ENCODE data around the gene RGS6. TPM values are rescaled to one million over a fixed set of nuclear protein-coding genes. Genes with fewer than 3 reads are reported as not detected.

Gene RGS6
- total and polyA plus RNA-seq, 4 donors: 0.06 to 5.3 (median 0.17) TPM; not detected in 1

DNA sequence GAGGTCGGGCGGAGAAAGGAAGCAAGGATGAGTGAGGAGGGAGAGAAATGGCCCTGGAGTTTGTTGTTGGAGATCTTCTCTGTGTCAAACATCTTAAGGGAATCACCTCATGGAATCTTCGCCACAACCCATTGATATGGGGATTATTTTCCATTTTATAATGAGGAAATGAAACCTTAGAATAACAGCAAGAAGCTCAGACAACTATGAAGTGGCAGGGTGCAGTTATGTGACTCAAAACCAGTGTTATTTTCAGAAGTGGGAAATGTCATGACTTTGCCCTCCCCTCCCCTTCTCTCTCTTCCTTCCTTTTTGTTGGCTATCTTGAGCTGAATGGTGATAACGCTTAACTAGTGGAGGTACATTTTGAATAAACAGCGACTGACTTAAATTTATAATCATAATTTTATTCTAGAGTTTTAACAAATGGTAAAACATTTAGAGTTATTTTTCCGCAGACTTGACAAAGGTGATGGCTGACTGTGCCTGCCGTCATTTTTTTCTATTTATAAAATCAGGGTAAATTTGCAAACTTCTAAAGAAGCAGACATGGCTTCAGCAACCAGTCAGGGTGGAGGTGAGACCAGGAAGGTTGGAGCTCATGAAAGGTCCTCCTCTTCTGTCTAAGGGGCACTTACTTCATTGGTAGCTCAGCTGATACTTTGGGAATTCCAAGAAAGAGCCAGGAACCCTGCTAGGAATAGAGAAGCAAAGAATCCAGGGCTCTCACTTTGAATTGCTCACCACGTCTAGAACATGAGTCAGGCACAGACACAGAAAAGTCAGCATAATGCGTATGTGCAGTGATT is 232.4 kb downstream of the RGS6 start:
- no peak for DNase-seq (ENCODE audit: low spot score)
- H3K9me3 ChIP-seq (ENCODE audit: control insufficient read depth in 4 of 4, low read length in 3 of 4): no peaks in the 10 kb centered on the region
- H3K36me3 ChIP-seq (ENCODE audit: control insufficient read depth in 4 of 4, insufficient read depth in 3 of 4, low read depth in 1 of 4, low read length in 3 of 4): no peaks in the 10 kb centered on the region
- no peak overlapping the region for H3K27ac ChIP-seq (ENCODE audit: low read depth in 1 of 2, low read length in 2 of 2)
- TF ChIP-seq, protein P1, sequence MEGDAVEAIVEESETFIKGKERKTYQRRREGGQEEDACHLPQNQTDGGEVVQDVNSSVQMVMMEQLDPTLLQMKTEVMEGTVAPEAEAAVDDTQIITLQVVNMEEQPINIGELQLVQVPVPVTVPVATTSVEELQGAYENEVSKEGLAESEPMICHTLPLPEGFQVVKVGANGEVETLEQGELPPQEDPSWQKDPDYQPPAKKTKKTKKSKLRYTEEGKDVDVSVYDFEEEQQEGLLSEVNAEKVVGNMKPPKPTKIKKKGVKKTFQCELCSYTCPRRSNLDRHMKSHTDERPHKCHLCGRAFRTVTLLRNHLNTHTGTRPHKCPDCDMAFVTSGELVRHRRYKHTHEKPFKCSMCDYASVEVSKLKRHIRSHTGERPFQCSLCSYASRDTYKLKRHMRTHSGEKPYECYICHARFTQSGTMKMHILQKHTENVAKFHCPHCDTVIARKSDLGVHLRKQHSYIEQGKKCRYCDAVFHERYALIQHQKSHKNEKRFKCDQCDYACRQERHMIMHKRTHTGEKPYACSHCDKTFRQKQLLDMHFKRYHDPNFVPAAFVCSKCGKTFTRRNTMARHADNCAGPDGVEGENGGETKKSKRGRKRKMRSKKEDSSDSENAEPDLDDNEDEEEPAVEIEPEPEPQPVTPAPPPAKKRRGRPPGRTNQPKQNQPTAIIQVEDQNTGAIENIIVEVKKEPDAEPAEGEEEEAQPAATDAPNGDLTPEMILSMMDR (IDR thresholded peaks at IDR 0.05; ENCODE audit: low read depth, low read length, missing input control): no peak
- TF ChIP-seq, protein P2, sequence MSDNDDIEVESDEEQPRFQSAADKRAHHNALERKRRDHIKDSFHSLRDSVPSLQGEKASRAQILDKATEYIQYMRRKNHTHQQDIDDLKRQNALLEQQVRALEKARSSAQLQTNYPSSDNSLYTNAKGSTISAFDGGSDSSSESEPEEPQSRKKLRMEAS (IDR thresholded peaks at IDR 0.05): no peak
- TF ChIP-seq JUND (IDR thresholded peaks at IDR 0.05): no peak
- peaks cover 0 to 4% (median 1%) of the 10 kb centered on the region in 4 donors for H3K27me3 ChIP-seq (ENCODE audit: control insufficient read depth in 4 of 4, insufficient read depth in 4 of 4, low read length in 3 of 4)
- peaks cover 0 to 1% (median 0%) of the 10 kb centered on the region in 4 donors for H3K4me1 ChIP-seq (ENCODE audit: control insufficient read depth in 4 of 4, insufficient read depth in 4 of 4, low read length in 3 of 4)
- WGBS: 66% methylated on average over 9 of the region's 9 CpGs
- no peak overlapping the region for H3K9ac ChIP-seq (ENCODE audit: low read depth in 1 of 2, low read length in 2 of 2)
- H3K4me3 ChIP-seq (ENCODE audit: low read depth in 1 of 3, low read length in 3 of 3): no peak overlapping the region

DNA sequence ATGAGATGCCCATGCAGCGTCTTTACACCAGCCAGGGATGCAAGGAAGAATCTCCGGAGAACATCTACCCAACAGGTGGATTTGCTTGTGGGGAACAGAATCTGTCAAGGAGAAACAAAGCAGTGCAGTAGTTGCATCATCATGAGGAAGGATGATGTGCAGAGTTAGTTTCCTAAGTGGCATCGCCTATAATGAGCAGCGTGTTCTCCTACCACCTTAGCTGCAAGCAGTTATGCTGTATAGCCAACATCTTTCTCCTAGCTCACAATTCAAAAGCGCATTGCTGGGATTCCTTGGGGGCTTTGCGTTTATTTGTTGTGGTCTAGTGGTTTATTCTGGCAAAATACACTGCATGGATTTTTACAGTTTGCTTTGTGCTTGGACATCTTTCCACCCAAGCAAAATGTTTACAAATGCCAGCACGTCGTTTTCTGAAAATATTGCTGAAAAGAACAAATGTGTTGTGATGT is 233.0 kb downstream of the RGS6 start:
- H3K27me3 ChIP-seq (ENCODE audit: control insufficient read depth in 4 of 4, insufficient read depth in 4 of 4, low read length in 3 of 4): peaks cover 0 to 6% (median 1%) of the 10 kb centered on the region in 4 donors
- no peak overlapping the region for H3K4me3 ChIP-seq (ENCODE audit: low read depth in 1 of 3, low read length in 3 of 3)
- TF ChIP-seq JUND (IDR thresholded peaks at IDR 0.05) (no peak), FOXA1 (IDR thresholded peaks at IDR 0.05) (no peak), RXRA (IDR thresholded peaks at IDR 0.05) (no peak), SP1 (IDR thresholded peaks at IDR 0.05) (no peak), TAF1 (conservative IDR thresholded peaks at IDR 0.05) (no peak), GABPA (IDR thresholded peaks at IDR 0.05 in 1 of 2, conservative IDR thresholded peaks at IDR 0.05 in 1 of 2) (no peak), HNF4G (IDR thresholded peaks at IDR 0.05) (no peak), YY1 (IDR thresholded peaks at IDR 0.05) (no peak), EGR1 (IDR thresholded peaks at IDR 0.05; ENCODE audit: low read depth in 2 of 2) (no peak), FOXA2 (IDR thresholded peaks at IDR 0.05) (no peak)
- TF ChIP-seq, protein P3, sequence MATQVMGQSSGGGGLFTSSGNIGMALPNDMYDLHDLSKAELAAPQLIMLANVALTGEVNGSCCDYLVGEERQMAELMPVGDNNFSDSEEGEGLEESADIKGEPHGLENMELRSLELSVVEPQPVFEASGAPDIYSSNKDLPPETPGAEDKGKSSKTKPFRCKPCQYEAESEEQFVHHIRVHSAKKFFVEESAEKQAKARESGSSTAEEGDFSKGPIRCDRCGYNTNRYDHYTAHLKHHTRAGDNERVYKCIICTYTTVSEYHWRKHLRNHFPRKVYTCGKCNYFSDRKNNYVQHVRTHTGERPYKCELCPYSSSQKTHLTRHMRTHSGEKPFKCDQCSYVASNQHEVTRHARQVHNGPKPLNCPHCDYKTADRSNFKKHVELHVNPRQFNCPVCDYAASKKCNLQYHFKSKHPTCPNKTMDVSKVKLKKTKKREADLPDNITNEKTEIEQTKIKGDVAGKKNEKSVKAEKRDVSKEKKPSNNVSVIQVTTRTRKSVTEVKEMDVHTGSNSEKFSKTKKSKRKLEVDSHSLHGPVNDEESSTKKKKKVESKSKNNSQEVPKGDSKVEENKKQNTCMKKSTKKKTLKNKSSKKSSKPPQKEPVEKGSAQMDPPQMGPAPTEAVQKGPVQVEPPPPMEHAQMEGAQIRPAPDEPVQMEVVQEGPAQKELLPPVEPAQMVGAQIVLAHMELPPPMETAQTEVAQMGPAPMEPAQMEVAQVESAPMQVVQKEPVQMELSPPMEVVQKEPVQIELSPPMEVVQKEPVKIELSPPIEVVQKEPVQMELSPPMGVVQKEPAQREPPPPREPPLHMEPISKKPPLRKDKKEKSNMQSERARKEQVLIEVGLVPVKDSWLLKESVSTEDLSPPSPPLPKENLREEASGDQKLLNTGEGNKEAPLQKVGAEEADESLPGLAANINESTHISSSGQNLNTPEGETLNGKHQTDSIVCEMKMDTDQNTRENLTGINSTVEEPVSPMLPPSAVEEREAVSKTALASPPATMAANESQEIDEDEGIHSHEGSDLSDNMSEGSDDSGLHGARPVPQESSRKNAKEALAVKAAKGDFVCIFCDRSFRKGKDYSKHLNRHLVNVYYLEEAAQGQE (IDR thresholded peaks at IDR 0.05): no peak
- TF ChIP-seq, protein P4, sequence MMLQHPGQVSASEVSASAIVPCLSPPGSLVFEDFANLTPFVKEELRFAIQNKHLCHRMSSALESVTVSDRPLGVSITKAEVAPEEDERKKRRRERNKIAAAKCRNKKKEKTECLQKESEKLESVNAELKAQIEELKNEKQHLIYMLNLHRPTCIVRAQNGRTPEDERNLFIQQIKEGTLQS (IDR thresholded peaks at IDR 0.05): no peak
- TF ChIP-seq, protein P2 (IDR thresholded peaks at IDR 0.05): no peak
- TF ChIP-seq, protein P1 (IDR thresholded peaks at IDR 0.05; ENCODE audit: low read depth, low read length, missing input control): no peak
- TF ChIP-seq, protein P5, sequence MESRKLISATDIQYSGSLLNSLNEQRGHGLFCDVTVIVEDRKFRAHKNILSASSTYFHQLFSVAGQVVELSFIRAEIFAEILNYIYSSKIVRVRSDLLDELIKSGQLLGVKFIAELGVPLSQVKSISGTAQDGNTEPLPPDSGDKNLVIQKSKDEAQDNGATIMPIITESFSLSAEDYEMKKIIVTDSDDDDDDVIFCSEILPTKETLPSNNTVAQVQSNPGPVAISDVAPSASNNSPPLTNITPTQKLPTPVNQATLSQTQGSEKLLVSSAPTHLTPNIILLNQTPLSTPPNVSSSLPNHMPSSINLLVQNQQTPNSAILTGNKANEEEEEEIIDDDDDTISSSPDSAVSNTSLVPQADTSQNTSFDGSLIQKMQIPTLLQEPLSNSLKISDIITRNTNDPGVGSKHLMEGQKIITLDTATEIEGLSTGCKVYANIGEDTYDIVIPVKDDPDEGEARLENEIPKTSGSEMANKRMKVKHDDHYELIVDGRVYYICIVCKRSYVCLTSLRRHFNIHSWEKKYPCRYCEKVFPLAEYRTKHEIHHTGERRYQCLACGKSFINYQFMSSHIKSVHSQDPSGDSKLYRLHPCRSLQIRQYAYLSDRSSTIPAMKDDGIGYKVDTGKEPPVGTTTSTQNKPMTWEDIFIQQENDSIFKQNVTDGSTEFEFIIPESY (IDR thresholded peaks at IDR 0.05): no peak
- WGBS: 67% methylated on average over 8 of the region's 8 CpGs
- no peaks in the 10 kb centered on the region for H3K36me3 ChIP-seq (ENCODE audit: control insufficient read depth in 4 of 4, insufficient read depth in 3 of 4, low read depth in 1 of 4, low read length in 3 of 4)
- no peaks in the 10 kb centered on the region for H3K9me3 ChIP-seq (ENCODE audit: control insufficient read depth in 4 of 4, low read length in 3 of 4)
- no peak overlapping the region for H3K9ac ChIP-seq (ENCODE audit: low read depth in 1 of 2, low read length in 2 of 2)
- no peak for DNase-seq (ENCODE audit: low spot score)
- no peak overlapping the region for H3K27ac ChIP-seq (ENCODE audit: low read depth in 1 of 2, low read length in 2 of 2)
- peaks cover 0 to 1% (median 0%) of the 10 kb centered on the region in 4 donors for H3K4me1 ChIP-seq (ENCODE audit: control insufficient read depth in 4 of 4, insufficient read depth in 4 of 4, low read length in 3 of 4)
